T47D (cell line): ENCODE results near the gene BPI.

Experiments
- DNase-seq, 2 experiments: peaks; one replicate each; pipeline versions ENCODE4 v3.0.0 to v3.0.0-alpha.2; 2011 to 2012; ENCODE audit warnings: low read depth in 1 of 2, low spot score in 1 of 2
- JUND ChIP-seq: IDR thresholded peaks from 2 replicates; pipeline ENCODE4 v1.6.1; 2012; ENCODE audit warnings: low read depth
- in situ Hi-C: cut with HindIII; loops from 2 replicates; pipeline ENCODE4 v1.10.0; 2016; ENCODE audit warnings: low sequenced_read_pairs, low pct_unique_long_range_greater_than_20kb

BPI gene

DNA sequence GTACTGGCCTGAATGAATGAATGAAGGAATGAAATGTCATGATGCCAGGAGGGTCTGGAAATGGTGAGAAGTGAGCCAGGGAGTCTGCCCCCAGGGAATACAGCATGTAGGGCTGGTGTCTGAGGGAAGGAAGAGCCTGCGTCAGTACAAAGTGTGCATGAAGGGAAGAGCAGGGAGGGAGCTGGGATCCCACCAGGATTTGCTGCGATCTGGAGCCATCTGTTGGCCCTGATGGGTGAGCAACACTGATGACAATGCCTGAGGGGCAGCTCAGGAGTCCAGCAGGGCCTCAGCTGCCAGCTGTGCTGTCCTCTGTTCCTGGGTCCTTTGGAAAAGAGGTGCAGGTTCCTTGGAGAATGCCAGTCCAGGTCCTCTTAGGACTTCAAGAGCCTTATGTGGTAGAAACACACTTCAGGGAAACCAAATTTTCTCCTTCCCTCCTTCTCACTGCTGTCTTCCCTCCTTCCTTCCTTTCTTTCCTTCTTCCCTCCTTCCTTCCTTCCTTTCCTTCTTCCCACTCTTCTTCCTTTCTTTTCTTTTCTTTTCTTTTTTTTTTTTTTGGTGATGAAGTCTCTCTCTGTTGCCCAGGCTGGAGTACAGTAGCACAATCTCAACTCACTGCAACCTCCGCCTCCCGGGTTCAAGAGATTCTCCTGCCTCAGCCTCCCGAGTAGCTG lies 11.5 kb downstream of the BPI start:
- DNase-seq: no peak
- no peak for TF ChIP-seq JUND
- in situ Hi-C loops: no loop called here

DNA sequence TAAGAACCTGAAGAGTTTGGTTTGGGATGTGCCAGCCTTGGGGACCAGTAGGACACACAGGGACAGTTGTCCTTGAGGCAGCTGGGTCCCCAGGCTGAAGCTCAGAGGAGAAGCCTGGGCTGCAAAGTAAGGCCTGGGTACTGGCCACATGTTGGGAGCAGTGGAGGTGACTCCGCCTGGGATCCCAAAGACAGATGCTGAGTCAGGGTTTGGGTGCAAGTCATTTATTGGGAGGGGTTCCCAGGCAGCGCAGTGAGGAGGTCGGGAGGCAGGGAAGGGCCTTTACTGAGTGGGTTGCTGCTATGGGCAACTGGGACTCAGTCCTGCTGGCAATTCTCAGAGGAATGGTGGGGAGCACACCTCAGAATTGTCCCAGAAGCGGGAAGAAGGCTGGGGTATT lies 12.4 kb downstream of the BPI start:
- no peak for TF ChIP-seq JUND
- in situ Hi-C loops: no loop called here
- no peak for DNase-seq

DNA sequence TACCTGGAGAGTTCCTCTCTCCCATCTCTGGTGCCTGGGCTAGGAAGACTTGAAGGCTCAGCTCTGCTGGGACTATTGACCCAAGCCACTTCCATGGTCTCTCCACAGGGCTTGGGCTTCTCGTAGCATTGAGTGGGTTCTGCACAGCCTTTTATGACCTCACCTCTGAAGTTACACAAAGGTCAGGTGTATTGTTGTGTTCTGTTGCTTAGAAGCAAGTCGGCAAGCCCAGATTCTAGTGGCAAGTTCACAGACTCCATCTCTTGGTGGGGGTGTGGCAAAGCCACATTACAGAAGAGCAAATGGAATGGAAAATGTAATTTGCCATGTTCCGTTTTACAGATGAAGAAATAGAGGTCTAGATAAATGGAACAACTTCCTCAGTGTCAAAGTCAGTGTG lies 13.5 kb downstream of the BPI start:
- no peak for DNase-seq
- no peak for TF ChIP-seq JUND
- in situ Hi-C loops: no loop called here

DNA sequence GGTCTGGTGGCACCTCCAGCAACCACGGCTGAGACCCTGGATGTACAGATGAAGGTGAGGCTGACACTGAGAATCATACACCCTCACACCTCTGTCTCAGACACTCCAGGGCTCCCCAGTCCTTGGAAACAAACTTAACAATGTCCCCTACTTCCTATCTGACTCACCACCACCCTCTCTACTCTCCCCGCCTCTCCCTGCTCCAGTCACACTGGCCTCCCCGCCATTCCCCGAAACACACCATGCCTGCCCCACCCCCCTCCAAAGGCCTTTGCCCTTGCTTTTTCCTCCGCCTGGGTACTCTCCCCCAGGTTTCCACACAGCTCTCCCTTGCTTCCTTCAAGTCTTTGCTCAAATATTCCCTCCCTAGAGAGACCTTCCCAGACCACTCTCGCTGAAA lies 16.3 kb downstream of the BPI start:
- in situ Hi-C loops: no loop called here
- no peak for DNase-seq
- no peak for TF ChIP-seq JUND

DNA sequence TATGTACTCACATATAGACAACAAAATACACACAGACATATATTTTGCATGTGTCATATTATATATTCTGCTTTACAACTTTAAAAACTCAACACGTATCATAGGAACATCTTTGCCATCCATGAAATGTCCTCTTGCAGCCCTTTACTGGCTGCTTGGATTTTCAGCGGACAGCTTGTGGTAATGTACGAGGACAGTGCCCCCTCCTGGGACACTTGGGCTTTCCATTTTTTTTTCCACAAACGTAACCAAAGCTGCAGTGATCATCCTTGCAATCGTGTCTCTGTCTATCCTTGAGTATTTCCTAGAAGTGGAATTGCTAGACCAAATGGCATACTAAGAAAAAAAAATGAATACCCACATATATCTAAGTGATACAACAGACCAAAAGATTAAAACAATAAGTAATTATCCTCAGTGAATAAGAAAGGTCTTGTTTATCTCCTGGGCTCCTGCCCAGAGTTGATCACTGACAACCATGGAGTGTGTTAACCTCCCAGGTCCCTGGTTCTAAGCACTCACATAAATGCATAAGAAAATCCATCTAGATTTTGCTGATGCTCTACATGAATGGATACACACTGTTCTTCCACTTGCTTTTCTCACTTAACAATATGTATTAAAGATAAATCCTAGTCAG lies 18.1 kb downstream of the BPI start:
- in situ Hi-C loops: no loop called here
- DNase-seq: peak; percentile 52 to 69
- TF ChIP-seq JUND: no peak

DNA sequence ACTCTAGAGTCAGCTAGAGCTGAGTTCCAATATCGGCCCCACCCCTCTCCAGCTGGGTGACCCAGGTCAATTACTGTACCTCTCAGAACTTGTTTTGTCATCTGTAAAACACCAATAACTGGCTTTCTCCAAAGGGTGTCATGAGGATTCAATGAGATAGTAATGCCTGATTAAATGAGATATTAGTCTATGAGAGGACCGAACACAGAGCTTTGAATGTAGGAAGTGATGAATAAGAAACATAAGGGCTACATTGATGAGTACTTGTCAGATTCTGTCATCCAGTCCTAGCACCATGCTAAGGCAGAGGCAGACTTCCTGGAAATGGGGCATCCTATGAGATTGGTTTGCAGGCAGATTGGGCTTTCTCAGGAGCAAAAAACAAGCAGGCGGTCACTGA lies 20.2 kb downstream of the BPI start:
- in situ Hi-C loops: no loop called here
- no peak for DNase-seq
- no peak for TF ChIP-seq JUND

GRCh38 chr20:38325167-38325566 lies 21.2 kb downstream of the BPI start:
- in situ Hi-C loops: no loop called here
- DNase-seq: no peak

DNA sequence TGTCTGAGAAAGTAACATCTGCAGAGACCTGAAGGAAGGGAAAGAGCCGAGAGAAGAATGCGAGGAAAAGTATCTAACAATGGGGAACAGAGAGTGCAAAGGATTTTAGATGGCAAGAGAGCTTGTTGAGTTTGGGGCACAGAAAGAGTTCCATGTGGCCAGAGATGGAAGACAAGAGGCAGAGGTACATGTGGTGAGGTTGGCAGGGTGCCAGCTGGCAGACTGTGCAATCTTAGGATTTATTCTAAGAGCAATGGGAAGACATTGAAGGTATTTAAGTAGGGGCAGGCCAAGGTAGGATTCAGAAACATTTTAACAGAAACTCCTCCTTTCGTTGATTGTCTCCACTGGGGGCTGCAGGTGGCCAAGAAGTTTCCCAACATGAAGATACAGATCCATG lies 21.9 kb downstream of the BPI start:
- no peak for DNase-seq
- no peak for TF ChIP-seq JUND
- in situ Hi-C loops: no loop called here

More at GRCh38 chr20:38325167-38325566, 21.2 kb downstream of the BPI start:
- no peak for TF ChIP-seq JUND

GRCh38 chr20:38326309-38326708 lies 22.4 kb downstream of the BPI start:
- TF ChIP-seq JUND: no peak
- in situ Hi-C loops: no loop called here
- no peak for DNase-seq

DNA sequence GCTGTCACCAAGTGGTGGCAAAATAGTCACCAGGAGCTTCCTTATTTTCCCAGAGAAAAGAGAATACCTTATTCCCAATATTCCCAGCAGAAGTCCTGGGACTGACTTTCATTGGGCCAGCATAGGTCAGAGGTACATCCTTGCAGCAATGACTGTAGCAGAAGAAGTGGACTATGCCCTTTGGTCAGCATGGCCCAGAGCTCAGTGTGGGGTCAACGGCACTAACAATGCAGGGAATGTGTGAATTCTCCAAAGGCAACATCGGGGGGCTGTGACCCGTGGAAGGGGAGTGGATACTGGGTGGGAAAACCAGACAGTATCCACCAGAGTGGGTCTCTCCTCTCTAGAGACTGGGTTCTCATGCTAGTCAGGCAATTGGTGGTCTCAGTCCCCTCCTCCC lies 26.7 kb downstream of the BPI start:
- in situ Hi-C loops: no loop called here
- no peak for DNase-seq
- no peak for TF ChIP-seq JUND

DNA sequence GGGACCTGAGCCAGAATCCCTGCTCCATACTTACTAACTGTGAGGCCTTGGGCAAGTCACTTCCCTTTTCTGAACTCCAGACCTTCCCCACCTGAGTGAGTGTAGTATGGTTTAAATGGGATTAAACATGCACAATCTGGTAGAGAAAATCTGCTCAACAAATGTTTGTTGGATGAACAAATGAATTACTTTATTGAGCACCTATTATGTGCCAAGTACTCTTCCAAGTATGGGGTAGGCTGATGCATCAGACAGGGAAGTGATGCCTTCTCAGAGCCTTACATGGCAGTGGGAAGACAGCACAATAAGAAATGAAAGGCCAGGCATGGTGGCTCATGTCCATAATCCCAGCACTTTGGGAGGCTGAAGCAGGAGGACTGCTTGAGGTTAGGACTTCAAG lies 27.3 kb downstream of the BPI start:
- in situ Hi-C loops: no loop called here
- no peak for DNase-seq
- no peak for TF ChIP-seq JUND

DNA sequence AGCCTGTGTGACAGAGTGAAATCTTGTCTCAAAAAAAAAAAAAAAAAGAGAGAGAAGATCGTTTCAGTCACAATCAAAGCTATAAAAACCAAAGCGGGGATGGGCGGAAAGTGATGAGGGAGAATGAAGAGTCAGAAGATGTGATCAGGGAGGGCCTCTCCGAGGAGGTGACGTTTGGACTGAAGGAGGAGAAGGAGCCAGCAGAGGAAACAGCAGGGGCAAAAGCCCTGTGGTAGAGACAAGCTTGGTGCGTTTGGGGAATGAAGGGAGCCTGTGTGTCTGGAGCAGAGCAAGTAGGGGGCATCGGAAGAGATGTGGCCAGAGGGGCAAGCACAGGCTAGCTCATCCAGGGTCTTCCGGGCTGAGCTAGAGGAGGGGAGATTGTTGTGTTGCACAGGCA lies 27.9 kb downstream of the BPI start:
- no peak for TF ChIP-seq JUND
- DNase-seq: no peak
- in situ Hi-C loops: no loop called here

DNA sequence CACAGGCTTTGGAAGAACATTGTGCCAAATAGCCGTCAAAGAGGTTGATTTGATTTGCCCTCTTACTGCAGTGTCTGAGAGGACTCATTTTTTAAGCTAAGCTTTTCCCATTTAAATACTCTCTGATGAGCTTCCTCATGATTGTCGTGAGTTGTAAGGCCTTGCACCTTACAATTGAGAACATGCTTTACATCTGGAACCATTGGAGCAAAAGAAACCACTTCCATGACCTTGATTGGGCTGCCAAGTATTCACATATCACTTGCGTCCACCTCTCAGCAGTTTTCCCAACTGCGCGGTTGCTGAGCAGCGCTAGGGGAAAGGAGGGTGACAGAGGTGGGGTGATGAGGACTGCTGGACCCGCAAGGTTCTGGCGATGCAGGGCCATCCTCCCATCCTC lies 30.1 kb downstream of the BPI start:
- no peak for TF ChIP-seq JUND
- in situ Hi-C loops: no loop called here
- DNase-seq: no peak

DNA sequence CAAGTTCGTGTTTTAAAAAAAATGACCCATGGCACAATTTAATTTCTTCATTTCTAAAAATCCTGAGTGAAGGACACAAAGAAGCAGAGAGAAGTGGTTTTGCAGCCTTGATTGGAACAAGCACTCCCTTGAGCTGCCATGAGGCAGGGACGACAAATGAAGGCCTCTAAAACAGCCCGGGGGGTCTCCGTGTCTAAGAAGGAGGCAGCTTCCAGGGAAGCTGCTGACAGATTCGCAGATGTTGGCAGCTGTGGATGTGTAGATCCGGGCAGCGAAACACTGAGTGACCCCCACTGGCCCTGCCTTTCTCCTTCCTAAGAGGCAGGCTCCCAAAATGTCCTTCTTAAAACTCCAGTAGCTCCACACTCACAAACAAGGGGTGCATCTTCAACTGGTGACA lies 32.8 kb downstream of the BPI start:
- in situ Hi-C loops: no loop called here

More for the DNA sequence above, 32.8 kb downstream of the BPI start:
- DNase-seq: no peak
- no peak for TF ChIP-seq JUND
